Measurements from ENCODE around the gene NRXN3.

The NRXN3 gene

GRCh38 chr14:79204591-79204990 lies 1034.4 kb downstream of the NRXN3 start:
- DNase-seq (ENCODE audit: low read depth in 2 of 2) = no peak

DNA sequence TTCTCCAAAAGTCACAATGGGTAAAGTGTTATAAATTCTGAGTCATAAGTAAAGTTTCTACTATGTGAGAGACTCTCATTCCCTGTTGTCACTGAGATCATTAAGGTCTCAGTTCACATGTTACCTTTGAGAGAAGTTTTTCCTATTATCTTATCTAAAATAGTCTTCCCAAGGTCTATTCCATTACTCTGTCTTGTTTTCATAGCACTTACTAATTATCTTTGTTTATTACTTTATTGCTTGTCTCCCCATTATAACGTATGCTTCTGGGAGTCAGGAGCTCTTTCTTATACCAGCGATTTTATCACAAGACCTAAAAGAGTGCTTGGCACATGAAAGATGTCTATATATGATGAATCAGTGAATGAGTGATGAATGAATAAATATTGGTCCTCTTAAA lies 1039.2 kb downstream of the NRXN3 start:
- DNase-seq (ENCODE audit: low read depth in 2 of 2) = no peak

GRCh38 chr14:79225815-79226214 lies 1055.6 kb downstream of the NRXN3 start:
- no peak for DNase-seq (ENCODE audit: low read depth in 2 of 2)

DNA sequence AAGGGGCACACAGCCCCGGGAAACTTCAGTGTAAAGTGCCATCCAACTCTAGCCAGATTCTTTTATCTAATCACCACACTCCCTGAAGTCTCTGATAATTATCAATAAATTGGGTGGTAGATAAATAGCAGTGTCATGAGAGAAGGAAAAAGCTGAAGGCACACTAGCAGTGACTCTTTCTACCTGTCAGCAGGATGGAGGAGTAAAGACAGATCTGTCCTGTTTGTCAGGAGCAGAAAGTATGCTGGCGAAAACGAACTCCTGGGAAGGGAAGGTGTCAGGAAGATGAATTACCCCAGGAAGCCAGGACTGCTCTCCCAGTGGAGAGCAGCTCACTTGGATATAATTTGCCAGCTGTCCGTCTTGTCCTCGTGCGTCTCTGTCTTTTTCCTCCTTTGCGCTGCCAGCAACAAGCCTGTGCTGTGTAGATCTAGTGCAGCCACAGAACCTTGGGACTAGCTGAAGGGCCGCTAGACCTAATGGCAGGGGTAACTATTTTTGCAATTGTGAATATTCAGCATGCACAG lies 1059.3 kb downstream of the NRXN3 start:
- no peak for DNase-seq (ENCODE audit: low read depth in 2 of 2)

DNA sequence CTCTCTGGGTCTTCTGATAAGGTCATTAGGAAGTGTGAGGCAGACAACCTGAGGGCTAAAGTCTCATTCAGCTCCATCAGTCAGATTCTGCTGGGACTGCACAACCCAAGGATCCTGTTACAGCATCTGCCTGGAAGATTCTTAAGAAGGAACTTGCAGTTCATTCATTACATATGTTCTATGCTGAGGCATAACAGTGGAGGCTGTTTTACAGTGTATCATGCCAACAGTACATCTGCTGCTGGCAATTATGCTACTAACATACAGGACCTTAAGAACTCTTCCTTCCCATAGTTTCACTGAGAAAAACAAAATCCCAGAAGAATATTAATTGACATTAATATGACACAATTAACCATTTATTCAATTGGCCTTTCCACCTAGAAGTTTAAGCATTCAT lies 1072.5 kb downstream of the NRXN3 start:
- DNase-seq (ENCODE audit: low read depth in 2 of 2) = no peak

DNA sequence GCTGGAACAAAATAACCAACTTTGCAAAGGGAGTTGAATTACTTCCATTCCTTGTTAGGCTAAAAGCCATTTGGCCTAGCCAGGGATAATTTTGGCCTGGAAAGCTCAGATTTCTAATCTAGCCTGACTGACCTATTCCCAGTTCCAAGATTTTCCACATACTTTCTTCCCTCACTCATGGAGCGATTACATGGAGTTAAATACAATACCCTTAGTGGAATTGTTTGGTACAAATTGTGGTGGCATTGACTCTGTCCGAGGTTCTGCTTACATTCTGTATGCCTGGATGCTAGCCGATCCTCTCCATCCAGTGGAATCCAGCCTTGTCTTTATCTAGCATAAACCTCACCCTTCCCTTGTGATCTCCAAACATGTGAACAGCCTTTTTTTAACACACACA lies 1076.0 kb downstream of the NRXN3 start:
- no peak for DNase-seq (ENCODE audit: low read depth in 2 of 2)

GRCh38 chr14:79248126-79248525 lies 1078.0 kb downstream of the NRXN3 start:
- DNase-seq (ENCODE audit: low read depth in 2 of 2) = no peak

- no peak for DNase-seq (ENCODE audit: low read depth in 2 of 2)
Observed at GRCh38 chr14:79248771-79249170, 1078.6 kb downstream of the NRXN3 start.

DNA sequence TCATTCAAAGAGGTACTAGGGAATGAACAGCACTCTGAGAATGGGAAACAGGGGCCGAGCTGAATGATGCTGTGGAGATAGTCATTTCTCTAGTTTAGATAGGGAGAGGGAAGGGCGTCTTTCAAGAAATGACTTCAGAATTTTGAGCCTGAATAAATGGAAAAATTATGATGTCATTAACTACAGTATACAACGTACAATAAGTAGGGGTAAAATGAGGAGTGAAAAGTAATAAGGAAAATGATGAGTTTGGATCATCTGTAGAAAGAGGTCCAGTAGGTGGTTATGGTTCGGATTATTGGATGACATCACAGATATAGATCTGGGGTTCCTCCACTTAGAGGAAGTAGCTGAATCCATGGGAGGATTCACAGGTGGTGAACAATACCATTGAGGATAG lies 1081.1 kb downstream of the NRXN3 start:
- no peak for DNase-seq (ENCODE audit: low read depth in 2 of 2)

DNA sequence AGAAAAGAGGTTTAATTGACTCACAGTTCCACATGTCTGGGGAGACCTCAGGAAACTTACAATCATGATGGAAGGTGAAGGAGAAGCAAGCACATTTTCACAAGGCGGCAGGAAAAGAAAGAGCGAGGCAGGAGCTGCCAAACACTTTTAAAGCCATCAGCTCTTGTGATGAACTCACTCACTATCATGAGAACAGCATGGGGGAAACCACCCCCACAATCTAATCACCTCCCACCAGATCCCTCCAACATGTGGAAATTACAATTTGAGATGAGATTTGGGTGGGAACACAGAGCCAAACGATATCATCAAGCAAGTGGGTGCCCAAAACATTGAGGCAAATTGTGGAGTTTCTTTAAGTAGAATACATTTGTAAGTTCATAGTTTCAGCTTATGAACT lies 1083.4 kb downstream of the NRXN3 start:
- DNase-seq (ENCODE audit: low read depth in 2 of 2) = no peak

GRCh38 chr14:79254069-79254775 lies 1084.0 kb downstream of the NRXN3 start:
- no peak for DNase-seq (ENCODE audit: low read depth in 2 of 2)

- no peak for DNase-seq (ENCODE audit: low read depth in 2 of 2)
Observed at GRCh38 chr14:79256380-79256779, 1086.2 kb downstream of the NRXN3 start.

DNA sequence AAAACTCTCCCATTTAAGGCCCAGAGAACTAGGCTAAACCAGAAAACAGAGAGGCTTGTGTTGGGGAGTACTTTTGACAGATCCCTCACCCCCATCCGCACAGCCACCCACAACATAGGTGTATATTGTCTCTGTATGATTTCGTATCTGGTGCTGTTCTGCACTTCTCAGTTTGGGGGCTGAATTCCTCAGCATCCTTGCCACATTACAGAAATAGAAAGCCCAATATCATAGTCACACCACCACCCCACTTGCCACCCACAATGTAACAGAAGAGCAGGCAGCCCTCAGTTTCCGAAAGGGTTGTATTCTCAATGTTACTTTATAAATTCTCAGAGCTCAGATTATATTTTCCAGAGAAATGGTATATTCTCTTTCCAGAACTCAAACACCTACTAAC lies 1090.2 kb downstream of the NRXN3 start:
- no peak for DNase-seq (ENCODE audit: low read depth in 2 of 2)

DNA sequence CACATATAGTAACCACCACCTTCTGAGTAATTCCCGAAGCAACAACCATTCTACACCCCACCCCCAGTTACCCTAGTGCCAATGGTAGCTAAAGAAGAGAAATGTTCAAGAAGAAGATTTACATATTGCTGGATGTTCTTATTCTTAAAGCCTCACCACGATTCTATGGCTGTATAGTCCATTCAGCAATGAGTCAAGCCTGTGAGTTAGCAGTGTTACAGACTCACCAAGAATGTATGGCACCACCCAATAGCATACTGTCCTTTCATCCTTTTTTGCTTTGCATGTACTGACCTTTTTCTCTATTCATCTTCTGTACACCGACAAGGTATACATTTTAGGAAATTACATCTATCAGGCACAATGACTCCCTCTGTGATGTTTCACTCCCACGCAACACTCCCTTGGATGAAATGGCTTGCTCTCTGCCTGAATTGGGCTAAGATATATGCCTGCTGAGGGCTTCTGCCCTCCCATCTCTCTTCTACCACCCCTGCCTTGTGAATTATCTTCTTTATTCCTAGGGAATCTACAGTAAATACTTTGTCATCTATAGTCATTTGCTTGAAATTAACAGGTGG lies 1095.3 kb downstream of the NRXN3 start:
- DNase-seq (ENCODE audit: low read depth in 2 of 2) = no peak

DNA sequence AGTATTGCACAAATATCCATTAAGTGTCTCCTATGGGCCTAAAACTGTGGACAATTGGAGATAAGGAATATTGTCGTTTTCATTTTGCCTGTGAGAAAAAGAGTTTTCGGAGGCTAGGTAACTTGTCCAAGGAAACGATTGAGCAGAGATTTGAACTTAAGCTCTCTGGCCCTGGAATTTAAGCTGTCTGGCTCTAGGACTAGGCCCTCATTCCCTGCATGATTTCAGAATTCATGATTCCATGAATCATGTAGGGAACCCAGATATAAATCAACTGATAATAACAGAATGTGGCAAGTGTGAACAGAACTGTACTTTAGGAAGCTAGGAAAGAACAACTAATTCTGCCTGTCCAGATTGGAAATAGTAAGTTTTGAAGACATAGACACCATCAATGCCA lies 1100.2 kb downstream of the NRXN3 start:
- no peak for DNase-seq (ENCODE audit: low read depth in 2 of 2)

GRCh38 chr14:79271122-79271521 lies 1100.9 kb downstream of the NRXN3 start:
- no peak for DNase-seq (ENCODE audit: low read depth in 2 of 2)

DNA sequence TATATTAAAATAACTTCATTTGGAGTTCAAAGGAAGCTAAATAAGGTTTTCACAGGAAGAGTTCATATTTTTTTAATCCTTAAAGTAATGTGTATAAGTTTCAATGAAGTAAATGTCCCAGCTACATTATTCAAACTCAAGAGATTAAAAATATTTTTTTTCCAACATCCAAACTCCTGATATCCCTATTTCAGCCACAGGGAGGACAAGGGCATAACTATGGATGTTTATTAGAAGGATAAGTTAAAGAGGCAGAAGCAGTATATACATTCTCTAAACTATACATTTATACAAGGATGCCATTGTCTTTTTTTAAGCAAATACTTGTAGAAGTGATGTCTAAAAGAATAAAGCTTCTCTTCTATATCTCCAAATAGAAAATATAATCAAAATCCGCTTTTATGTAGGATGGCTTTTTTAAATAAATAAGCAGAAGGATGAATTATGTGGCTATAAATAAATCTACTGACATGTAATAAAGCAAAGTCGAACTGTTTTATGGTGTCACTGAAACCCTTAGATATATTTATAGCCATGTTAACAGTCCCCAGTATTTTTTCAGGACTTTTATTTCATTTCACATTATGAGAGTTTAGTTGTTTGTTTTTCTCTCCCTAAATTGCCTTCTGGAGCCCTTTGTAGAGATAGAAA lies 1104.6 kb downstream of the NRXN3 start:
- no peak for DNase-seq (ENCODE audit: low read depth in 2 of 2)

DNA sequence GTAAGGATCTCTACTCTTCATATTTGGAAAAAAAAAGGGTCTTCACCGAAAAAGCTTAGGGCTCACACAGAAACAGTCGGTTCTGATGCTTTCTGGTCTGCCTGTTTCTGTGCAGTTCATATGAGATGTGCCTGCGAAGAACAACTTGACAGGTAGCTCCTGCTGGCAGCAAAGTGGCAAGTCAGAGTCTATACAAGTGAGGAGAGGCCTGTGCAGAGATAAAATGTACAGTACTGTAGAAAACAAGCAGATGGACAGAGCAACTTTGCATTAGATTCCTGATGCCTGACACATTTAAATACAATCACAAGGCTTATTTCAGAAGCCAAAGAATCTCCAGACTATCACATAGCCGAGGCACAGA lies 1105.1 kb downstream of the NRXN3 start:
- DNase-seq (ENCODE audit: low read depth in 2 of 2) = no peak

DNA sequence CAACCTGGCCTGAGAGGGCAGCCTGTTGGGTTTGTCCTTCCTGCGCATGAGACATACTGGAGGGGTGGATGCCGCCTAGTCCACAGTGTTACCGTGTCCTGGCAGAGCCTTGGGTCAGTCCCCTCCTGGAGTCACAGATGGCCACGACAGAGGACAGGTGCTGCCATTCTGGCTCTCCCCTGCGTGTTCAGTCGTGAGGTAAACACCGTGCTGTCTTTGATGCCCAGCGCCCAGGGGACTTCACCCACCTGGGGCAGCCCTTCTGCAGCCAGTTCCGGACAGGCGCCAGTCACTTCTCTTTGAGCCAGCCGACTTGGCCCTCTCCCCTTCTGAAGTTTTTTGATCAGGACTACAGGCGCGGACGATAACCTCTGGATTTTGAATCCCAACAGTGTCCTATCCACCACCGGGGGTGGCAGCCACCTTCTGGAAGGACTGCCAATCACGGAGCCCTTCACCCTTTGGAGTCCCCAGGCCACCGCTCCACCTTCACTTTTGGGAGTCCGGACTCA lies 1108.2 kb downstream of the NRXN3 start:
- no peak for DNase-seq (ENCODE audit: low read depth in 2 of 2)

DNA sequence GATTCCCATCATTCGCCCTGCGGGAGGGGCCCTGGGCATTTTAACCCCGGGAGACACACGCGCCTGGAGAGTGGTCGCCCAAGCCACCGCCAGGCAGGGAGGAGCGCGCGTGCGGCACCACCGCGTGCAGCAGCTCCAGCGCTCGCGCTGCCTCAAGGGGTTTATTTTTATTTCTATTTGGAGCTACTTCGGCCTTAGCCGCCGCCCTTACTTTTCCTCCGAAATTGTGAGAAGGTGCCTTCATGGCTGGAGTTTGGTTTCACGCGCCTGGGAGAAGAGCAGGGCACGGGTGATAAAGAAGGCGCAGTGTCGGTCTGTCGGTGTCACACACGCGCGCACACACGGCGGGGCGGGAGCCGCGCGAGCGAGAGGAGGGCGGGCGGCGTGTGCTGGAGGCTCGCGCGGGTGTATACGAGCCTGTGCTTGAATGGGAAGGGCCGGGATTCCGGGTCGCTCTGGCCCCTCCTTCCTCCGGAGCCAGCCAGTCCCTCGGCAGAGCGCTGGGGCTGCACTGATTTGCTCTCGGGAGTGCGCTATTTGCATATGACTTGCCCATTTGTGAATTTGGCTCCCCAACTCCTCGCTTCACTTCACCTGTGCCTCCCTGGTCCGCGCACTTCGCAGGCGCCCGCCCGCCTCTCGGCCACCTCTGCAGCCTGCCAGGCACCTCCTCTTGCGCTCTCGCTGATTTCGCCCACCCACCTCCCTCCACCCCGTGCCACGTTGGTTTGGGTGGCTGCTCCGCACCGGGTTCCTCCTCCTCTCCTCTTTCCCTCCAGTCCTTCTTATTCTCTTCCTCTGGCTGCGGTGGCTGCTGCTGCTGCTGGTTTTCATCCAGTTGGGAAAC lies 1108.8 kb downstream of the NRXN3 start:
- no peak for DNase-seq (ENCODE audit: low read depth in 2 of 2)

DNA sequence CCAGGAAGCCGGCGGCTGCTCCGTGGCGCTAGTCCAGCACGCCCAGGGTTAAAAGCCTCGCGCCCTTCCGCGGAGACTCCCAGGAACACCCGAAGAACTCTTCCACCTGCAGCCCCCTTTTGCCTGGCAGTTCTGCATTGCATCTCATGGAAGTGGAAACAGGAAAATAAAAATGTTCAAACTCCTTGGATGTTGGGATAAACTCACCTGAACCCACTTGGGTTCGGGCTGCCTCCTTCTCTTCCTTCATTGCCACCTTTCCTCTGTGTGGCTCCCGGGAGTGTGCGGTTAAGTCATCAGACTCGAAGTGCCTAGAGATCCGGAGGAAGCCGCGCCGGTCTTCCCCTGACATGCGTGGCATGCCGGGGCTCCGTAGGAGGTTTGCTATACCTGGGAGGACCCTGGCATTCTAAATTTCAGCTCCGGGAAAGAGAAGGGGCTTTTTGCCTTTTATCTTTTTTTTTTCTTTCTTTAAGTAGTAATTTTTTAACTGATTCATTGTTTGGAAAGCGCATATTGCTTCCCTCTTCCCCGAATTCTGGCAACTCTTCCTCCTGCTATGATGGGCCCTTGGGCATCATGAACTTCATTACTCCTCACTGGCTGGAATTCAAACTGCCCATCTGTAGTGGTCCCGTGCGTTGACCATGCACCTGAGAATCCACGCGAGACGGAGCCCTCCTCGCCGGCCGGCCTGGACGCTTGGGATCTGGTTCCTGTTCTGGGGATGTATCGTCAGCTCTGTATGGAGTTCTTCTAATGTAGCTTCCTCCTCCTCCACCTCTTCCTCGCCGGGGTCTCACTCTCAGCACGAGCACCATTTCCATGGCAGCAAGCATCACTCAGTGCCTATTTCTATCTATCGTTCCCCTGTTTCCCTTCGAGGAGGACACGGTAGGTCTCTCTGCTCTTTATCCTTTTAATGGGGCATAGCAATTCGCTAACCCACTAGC lies 1109.7 kb downstream of the NRXN3 start:
- DNase-seq (ENCODE audit: low read depth in 2 of 2) = no peak
